ENCODE results near the gene HOMER1.
"Not testable (repeated sequence)": the region's sequence is repeated elsewhere in the genome, so short reads cannot be mapped to it uniquely, and the experiment has no call there.

Gene HOMER1

DNA sequence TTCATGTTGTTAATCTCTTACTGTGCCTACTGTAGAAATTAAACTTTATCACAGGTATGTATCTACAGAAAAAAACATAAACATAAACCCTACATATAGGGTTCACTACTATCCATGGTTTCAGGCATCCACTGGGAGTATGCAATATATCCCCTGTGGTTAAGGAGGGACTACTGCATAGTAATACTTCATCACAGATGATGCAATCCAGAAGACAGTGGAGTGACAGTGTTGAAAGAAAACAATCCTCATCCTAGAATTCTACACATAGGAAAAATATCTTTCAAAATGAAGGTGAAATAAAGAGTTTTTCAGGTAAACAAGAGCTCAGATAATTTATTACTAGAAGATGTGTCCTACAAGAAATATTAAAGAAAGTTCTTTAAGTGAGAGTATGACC is 105.9 kb downstream of the HOMER1 start:
- no peak for DNase-seq

DNA sequence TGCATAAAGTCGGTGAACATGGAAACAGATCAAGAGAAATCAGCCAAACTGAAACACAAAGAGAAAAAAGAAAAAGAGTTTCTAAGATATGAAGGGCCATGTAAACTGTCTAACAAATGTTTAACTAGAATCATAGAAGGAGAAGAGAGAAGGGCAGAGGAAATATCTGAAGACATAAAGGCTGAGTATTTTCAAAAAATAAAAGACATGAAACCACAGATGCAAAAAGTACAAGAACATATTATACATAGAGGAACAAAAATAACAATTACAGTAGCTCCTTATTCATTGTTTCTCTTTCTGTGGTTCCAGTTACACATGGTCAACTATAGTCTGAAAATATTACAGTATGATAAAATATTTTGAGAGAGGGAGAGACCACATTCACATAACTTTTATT is 106.3 kb downstream of the HOMER1 start:
- DNase-seq: no peak

DNA sequence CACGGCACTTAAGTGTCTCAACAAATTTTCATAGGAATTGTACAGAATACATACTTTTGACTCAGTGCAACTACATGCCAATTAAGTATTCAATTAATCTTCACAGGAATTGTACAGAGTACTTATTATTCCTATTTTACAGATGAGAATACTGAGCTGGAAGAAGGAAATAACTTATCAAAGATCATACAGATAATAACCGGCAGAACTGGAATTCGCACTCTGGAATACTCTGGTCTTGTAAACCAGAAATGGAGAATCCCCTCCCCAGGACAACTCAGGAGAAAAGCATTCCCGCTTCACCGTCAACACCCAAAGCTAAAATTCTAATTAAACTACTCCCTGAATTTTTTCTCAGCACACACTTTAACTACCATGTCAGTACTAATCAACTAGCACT is 112.7 kb downstream of the HOMER1 start:
- DNase-seq: no peak

DNA sequence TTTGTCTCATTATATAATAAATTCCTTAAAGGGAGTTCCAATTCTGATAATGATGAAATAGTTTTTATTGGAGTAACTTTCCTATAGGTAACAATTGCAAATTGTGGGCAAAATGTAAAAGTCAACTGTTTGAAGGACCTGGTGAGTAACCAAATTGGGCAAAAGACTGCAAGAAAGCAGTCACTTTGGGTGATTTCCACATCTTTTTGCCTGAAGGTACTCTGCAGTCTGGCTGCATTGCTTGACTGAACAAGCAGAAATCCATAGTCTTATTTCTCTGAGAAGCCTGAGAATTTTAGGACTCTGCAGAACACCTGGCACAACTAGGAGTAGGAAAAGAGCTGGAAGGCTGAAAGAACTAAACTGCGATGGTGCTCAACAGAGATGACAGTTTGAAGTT is 114.9 kb downstream of the HOMER1 start:
- no peak for DNase-seq

- DNase-seq: no peak
Observed at GRCh38 chr5:79397080-79397479, 116.9 kb downstream of the HOMER1 start.

- DNase-seq: no peak
Observed at GRCh38 chr5:79396265-79396664, 117.7 kb downstream of the HOMER1 start.

DNA sequence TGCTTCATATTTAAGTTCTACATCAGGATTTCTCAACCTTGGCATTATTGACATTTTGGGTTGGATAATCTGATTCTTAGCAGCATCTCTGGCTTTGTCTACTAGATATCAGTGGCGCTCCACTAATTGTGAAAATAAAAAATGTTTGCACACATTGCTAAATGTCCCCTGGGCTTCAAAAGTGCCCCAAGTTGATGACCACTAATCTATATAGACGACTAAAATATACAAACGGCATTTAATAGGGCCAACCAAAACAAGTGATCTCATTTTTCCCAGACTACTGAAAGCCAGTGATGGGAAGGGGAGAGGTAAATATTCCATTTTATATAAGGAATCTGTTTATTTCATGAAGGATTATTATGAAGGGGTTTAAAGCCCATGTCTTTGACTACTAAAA is 118.6 kb downstream of the HOMER1 start:
- no peak for DNase-seq

DNA sequence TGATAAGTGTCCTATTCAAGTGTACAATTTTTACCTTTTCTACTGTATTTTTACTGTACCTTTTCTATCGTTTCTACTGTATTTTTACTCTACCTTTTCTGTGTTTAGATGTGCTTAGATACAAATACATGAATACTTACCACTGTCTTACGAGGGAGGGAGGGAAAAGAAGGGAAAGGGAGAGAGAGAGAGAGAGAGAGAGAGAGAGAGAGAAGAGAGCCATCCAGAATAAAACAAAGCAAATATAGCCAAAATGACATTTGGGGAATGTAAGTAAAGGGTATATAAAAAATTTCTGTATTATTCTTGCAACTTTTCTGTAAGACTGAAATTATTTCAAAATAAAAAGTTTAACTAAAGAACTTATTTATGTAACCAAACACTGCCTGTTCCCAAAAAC is 121.2 kb downstream of the HOMER1 start:
- DNase-seq: no peak

GRCh38 chr5:79386679-79387078 is 127.3 kb downstream of the HOMER1 start:
- DNase-seq: no peak

GRCh38 chr5:79385126-79385525 is 128.8 kb downstream of the HOMER1 start:
- DNase-seq: not testable (repeated sequence)

GRCh38 chr5:79378510-79379186 is 135.3 kb downstream of the HOMER1 start:
- no peak for DNase-seq

DNA sequence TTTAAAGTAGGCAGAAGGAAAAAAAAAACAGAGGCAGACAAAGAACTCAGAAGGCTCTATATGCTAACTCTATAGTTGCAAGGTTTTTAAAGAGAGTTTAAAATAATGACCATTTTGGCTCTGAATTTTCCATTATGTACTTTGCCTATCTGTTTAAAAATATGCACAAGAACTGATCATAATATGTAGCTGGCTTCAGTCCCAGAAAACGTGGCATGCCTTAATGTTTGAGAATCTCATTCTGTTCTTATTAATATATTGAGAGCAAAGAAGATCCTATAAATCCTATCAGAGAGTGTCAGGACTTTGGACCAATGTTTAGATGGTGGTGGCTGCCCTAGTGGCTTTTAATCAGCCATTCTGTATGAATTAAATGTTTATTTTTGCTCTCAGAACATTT is 156.5 kb downstream of the HOMER1 start:
- no peak for DNase-seq

GRCh38 chr5:79349881-79350280 is 164.1 kb downstream of the HOMER1 start:
- DNase-seq: no peak

DNA sequence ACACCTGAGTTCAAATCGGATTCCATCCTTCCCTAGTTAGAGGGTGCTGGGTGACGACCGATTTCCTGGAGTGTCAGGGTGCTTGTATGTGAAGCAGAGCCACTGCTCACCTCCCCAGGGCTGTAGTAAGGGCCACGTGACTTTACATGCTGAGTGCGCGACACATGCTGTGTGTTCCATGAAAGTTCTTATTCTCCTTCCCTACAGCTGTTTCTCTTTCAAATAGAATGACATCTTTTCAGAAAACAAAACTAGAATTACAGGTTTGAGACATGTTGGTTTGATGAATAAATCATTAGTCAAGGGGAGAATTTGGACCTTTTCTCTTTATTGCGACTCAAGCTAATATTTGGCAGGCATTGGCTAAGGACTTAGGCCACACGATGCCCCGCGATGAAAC is 164.9 kb downstream of the HOMER1 start:
- DNase-seq: no peak

DNA sequence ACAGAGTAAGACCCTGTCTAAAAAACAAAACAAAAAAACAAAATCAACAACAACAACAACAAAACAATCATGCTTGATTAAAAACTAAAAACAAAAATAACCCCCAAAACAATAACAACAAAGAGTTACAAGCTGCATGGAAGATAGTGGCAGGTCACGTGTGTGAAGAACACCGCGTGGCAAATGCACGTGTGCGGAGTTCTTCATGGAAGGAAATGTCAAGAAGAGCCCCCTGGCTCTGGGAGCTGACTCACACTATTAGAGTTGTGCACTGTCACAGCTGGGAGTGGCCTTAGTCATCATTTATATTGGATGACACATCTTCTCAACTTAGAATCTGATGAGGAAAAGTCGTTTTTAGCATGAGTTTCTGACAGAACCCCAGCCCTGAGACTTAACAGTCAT is 167.5 kb downstream of the HOMER1 start:
- DNase-seq: no peak

DNA sequence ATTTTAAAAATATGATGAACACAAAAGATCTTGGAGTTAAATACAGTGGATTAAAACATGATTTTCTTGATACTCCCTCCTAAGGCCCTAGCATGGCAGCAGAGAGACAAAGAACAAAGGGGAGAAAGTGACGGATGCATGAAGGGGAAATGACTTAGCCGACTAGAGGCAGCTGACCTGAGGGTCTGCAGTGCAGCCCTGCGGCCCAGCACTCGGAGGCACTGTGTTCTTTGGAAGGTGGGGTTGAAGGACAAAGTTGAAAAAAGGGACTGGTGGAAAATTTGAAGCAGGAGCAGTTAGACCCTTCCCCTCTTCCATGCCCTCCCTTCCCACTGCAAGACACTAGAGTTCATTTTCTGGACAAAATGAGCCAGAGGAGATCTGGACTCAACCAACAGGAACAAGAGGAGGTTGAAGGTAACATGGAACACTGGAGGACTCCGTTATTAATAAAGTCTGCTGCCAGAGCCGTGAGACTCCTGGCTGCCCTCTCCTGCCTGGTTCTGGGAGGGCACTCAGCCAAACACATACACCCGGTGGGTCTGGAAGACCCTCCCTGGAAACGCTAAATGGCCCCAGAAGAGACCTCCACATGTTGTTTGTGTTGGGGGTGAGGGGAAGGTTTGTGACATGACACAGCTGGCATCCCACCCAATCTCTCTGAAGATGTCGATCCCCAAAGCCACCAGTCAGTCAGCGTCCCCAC is 179.9 kb downstream of the HOMER1 start:
- no peak for DNase-seq

GRCh38 chr5:79330071-79330470 is 183.9 kb downstream of the HOMER1 start:
- DNase-seq: no peak

GRCh38 chr5:79329453-79329852 is 184.5 kb downstream of the HOMER1 start:
- no peak for DNase-seq

Data from central memory CD4-positive, alpha-beta T cell (primary cell).